ENCODE results near the gene KLHL30.

DNA sequence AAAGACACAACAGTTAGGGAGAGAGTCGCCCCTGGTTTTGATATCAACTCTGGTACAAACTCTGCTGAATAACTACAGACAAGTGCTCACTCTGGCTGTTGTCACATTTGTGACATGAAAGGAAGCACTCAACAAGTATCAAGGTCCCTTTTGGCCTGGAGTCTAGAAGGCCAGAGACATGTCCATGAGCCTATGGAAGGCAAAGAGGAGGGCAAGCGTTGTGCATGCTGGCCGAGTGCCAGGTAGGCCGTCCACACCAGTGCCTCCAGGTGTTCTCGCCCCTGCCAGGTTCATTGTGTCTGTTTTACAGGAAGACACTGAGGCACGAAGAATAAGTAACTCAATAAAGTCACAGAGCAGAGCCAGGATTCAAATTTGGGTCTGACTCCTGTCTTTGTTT lies 43.9 kb downstream of the KLHL30 start:
- TF ChIP-seq, protein P1, sequence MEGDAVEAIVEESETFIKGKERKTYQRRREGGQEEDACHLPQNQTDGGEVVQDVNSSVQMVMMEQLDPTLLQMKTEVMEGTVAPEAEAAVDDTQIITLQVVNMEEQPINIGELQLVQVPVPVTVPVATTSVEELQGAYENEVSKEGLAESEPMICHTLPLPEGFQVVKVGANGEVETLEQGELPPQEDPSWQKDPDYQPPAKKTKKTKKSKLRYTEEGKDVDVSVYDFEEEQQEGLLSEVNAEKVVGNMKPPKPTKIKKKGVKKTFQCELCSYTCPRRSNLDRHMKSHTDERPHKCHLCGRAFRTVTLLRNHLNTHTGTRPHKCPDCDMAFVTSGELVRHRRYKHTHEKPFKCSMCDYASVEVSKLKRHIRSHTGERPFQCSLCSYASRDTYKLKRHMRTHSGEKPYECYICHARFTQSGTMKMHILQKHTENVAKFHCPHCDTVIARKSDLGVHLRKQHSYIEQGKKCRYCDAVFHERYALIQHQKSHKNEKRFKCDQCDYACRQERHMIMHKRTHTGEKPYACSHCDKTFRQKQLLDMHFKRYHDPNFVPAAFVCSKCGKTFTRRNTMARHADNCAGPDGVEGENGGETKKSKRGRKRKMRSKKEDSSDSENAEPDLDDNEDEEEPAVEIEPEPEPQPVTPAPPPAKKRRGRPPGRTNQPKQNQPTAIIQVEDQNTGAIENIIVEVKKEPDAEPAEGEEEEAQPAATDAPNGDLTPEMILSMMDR (IDR thresholded peaks at IDR 0.05; ENCODE audit: low read length): no peak
- no peak for TF ChIP-seq EZH2 (optimal IDR thresholded peaks at IDR 0.05; ENCODE audit: low read depth, low read length)
